Cardiac septum (tissue), 1 donor: ENCODE results near the gene ZNF804B. TPM values are rescaled to one million over a fixed set of nuclear protein-coding genes. Genes with fewer than 3 reads are reported as not detected.
"Not testable (repeated sequence)": the region's sequence is repeated elsewhere in the genome, so short reads cannot be mapped to it uniquely, and the experiment has no call there.

ENCODE experiments used
- DNase-seq: peaks from one replicate; pipeline ENCODE4 v3.0.0-alpha.2; 2020; ENCODE audit warnings: low spot score
- intact Hi-C: fragments of 100-400 bp; cut with DNase I; formaldehyde crosslinking; loops from one replicate; pipeline ENCODE4 v1.14.0; 2022
- total RNA-seq: library from RNA; stranded (reverse); fragmentation: NEBNext Ultra II Directional; extraction: Animal tissue kit (Norgen Biotek cat#: 25700); gene quantifications from one replicate; pipeline ENCODE4 v1.2.1, GENCODE V29; 2021
- donor health status: DM: no; HTN: no; CAD: no.

The ZNF804B gene
- total RNA-seq, 1 donor from 2014 or later: 0.05 TPM

DNA sequence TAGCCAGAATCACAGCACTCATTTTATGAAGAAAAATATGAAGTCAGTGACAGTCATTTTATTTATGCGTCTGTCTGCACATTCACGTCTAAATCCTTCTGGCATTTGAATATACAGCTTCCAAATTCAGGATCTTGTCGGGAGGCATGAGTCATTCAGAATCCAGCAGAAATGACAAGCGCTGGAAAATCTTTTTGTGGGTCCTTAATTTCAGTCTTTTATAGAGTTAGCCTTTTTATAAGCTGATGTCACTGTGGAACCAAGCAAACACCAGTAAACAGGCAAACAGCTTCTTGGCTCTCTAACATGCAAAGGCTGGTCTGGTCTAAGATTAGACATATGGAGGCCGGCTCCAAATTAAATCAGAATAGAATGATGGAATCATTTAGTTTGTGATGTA is 424.2 kb downstream of the ZNF804B start:
- intact Hi-C loops: no loop called here
- DNase-seq: no peak

DNA sequence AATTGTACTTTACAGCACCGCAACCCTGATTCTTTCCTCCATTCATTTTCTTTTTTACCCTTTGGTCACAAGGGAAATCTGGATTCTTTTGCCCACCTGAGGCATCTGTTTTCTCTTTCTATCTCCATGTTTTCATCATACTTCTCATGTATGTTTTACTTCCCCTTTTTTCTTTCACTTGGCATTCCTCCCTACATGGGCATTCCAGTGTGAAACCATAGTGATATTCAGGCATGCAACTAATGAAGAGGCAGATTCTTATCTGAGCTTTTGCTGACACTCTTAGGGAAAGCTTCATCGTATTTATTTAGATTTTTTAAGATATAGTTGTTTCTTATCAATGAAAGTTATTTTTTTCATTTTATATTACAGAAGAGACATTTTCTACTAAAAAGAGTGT is 441.3 kb downstream of the ZNF804B start:
- intact Hi-C loops: no loop called here
- no peak for DNase-seq

DNA sequence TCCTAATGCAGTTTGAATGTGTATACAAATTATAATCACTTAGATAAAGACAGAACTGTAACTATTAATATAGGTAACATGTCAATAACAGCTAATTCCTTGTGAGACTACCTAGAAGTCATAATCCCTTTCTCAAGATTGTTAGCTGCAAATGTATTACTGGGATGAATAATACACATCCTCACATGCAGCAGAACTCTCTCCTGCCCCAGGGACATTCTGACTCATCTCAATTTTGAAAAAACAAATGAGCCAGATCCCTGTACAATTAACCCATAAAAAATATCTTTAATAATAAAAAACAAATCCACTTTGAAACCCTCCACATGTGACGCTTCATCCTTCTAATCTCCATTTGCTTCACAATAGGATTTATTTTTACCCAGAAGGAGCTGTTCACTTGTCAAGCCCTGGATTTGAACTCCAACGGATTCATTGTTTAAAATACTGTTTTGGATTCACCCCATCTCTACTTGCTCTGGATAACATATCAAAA is 464.4 kb downstream of the ZNF804B start:
- intact Hi-C loops: no loop called here
- no peak for DNase-seq

DNA sequence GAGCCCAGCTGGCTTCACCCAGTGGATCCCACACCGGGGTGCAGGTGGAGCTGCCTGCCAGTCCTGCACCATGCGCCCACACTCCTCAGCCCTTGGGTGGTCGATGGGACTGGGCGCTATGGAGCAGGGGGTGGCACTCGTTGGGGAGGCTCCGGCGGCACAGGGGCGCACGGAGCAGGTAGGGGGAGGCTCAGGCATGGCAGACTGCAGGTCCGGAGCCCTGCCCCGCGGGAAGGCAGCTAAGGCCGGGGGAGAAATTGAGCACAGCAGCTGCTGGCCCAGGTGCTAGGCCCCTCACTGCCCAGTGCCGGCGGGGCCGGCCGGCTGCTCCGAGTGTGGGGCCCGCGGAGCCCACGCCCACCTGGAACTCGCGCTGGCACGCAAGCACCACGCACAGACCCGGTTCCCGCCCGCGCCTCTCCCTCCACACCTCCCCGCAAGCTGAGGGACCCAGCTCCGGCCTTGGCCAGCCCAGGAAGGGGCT is 469.2 kb downstream of the ZNF804B start:
- intact Hi-C loops, DNase-seq: not testable (repeated sequence)

DNA sequence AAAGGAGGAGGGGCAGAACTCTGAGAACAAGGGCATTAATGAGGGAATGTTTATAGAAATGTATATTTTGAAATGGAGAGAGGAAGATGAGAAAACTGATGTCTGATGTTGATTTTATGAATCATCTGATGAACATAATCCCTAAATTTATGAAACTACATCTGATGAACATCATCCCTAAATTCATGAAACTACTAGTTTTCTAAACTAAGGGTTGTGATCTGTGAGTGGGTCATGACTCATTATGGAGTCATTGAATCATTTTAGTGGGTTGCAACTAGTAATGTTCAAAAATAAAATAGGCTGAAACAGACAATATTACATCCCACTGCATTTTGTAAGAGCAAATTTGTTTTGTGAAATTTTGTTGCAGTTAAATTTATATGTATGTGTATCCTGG is 478.7 kb downstream of the ZNF804B start:
- intact Hi-C loops: no loop called here
- DNase-seq: no peak

DNA sequence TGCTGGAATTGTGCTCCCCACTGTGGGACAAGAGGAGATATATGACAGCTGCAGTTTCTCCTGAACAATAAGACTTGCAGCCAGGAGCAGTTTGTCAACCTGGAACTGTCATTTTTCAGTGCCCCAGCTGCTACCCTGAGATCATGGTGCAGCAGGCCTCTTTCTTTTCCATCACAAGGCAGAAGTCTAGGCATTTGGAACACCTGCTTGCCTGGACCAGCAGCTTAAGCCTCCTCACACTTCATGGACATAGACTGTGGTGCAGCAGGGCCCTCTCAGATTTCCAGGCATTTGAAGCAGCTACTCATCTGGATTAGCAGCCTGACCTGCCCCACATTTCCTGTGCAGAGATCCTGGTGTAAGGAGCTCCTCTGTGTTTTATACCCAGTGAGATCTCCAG is 486.7 kb downstream of the ZNF804B start:
- no peak for DNase-seq
- intact Hi-C loops: no loop called here

DNA sequence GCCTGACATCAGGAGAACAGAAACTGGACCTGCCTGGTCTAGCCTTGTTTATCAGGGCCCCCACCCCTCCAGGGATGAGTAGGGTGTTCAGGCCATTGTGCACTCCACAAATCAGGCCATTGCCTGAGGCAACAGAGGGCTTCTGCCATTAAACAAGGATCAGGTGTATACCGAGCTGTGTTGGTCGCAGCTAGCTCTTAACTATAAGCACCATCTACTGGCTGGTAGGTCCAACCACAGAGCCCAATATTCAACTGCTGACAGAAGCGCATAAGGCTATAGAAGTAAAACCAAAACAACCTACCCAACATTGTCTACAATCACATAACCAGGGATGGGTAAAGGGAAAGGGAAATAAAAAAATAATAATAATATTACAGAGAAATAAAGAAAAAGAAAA is 487.7 kb downstream of the ZNF804B start:
- intact Hi-C loops: no loop called here
- no peak for DNase-seq

DNA sequence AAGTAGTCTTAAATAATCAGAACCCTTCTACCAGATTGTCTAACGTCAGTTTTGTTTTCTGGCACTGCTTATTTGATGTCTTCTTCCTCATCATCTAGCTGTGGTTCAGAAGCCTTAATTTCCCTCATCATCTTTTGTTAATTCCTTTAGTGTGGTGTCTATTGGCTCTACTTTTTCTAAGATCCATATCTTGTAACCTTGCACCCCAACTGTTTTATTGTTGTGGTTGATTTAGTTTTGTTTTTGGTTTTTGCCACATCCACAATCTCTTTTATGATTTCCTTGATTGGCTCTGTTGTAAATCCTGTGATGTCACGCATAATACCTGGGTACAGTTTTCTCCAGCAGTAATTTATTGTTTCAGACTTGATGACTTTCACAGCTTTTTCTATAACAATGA is 499.6 kb downstream of the ZNF804B start:
- no peak for DNase-seq
- intact Hi-C loops: no loop called here

DNA sequence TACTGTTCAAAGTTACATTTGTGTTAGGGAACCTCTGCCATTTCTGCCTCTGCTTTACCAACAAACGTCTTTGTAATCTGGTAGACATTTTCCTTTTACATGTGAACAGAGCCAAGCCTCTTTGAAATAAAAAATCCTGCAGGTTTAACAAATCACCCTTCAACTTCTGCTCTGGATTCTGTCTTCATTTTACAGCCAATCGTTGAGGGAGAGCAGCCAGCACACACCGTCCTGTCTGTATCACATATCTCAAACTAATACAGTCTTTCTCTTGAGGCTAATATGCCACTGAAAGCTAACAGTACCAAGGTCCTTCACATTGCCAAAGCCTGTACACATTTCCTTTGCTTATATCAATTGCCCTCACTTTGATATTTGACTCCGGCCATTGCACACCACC is 504.6 kb downstream of the ZNF804B start:
- intact Hi-C loops: no loop called here
- DNase-seq: no peak

DNA sequence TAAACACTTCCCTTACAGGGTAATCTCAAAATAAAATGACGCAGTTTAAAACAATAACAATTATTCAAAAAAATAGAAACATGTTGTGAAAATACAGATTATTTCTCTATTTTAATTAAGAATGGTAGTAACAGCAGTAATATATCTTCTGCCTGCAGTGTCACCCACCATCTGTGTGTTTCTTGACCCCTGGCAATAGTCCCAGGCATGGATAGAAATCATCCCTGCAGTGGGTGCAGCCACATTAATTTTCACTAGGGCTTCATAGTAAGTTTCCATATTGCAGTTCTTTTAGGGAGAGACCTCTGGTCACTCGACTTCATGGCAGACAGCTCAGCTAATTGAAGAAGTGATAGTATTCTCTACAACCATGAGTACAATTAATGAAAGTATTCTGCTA is 506.1 kb downstream of the ZNF804B start:
- intact Hi-C loops: no loop called here

DNA sequence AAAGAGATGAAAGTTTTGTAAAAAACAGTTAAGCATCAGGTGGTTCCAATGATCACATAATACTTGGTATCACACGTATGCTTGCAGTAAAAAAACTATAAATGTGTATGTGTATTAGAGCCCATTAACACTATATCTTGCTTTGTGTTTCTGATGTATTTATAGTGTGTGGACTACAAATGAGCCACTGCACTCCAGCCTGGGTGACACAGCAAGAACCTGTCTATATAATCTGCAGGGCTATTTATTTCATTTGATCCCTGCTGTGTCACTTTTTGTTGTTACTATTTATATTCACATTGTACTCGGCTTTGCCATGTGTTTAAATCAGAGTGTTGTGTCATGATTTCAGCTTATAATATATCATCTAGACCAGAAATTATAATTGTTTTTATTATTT is 523.8 kb downstream of the ZNF804B start:
- DNase-seq: no peak
- intact Hi-C loops: no loop called here

More for the DNA sequence above, 506.1 kb downstream of the ZNF804B start:
- no peak for DNase-seq

DNA sequence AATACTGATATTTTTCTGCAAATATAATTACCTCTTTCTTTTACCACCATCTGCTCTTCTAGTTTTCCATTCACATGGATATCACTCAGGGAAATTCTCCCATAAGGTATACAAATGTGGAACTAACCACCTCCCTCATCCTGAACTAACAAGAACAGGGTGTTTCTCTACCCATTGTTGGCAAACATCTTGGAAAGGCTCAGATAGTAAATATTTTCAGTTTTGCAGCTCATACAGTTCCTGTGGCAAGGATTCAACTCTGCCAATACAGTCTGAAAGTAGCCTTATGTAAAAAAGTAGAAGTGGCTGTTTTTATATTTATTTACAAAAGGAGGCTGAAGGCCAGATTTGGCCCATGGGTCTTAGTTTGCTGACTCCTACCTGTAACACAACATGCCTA is 549.0 kb downstream of the ZNF804B start:
- intact Hi-C loops: no loop called here
- DNase-seq: no peak

DNA sequence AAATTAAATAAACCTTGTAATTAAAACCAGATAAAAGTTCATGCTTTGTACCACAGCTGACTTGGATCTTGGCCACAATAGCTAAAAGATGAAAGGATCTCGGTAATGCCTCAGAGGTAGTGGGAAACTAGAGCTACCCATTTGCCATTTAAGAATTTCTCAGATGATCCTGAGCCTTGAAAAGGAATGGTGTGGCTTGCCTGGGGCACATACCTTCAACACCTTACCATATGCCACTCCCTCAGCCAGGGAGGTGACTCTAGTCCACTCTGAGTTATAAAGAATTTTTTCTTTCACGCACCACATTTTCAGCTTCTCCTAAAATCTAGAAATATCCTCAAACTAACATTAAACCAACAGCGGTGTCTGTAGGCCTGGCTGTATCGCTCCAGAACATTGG is 552.4 kb downstream of the ZNF804B start:
- intact Hi-C loops: no loop called here
- DNase-seq: no peak

DNA sequence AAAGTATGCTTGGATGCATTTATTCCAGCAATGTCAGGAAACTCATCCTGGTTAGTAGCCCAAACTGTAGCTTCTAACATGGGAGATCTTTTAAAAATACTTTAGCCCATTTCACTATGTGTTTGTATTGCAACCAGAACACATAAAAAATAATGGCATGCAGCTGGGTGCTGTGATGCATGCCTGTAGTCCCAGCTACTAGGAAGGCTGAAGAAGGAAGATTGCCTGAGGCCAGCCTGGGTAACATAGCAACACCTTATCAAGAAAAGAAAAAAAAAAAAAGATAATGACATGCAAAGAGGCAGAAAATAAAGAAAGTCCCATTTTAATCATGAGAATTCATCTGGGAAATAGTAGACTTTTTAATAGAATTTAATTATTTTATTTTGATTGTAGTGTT is 553.1 kb downstream of the ZNF804B start:
- intact Hi-C loops: no loop called here
- DNase-seq: no peak

DNA sequence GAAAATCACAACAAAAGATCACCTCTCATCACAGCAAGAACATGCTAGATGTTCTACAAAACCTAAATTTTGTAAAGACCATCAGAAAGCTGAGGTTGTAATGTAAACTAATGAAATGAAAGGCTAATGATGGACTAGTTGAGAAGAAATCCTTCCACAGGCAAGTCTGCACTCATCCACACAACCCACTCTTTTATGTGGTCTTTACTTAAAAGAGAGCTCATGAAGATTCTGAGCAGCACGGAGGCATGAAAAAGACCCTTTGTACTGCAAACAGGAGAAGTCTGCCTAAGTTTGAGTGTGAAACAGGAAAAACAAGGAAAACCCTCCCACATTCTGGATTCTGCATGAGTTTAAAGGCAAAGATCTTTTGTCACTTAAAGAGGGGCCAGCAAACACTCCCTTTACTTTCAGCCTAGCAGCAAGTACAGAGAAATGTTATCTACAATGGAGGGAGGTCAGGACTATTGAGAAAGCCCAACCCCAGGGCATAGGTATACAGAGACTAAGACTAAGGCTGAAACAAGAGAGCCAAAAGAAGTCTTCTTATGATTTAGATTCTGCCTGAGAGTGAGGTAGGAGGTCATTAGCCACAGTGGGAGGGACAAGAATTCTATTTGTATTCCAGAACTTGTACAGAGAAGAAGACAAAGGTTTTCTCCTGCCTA is 557.2 kb downstream of the ZNF804B start:
- intact Hi-C loops: no loop called here

DNA sequence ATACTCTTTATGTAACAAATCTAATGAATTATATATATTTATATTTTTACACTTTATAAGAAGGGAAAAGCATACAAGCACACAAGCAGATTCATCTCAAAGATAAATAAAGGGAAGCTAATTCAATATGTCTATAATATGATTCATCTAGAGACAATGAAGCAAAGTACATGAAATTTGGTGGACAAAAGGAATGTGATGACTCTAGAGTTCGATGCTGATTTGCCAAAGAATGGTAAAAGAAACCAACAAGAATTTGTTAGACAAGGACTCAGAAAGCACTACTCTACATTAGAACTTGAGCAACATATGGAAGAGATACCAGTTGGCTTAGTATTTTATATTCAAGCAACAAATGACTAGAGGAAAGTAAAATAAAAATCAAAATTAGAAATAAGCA is 572.5 kb downstream of the ZNF804B start:
- intact Hi-C loops: no loop called here
- no peak for DNase-seq

More for the DNA sequence above, 557.2 kb downstream of the ZNF804B start:
- no peak for DNase-seq

DNA sequence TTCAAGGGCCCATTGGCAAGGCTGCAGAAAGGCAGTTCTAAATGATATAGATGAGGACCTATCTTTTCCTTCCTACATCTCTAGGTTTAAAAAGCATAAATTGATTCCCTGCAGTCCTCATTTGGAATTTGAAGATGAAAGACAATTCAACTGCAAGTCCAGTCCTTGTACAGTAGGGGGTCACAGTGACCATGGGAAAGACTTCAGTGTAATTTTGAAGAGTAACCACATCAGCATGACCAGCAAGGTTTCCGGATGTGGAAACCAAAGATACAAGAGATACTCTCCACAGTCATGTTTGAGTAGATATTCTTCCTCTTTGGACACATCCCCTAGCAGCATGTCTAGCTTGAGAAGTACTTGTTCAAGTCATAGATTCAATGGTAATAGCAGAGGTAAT is 575.3 kb downstream of the ZNF804B start:
- intact Hi-C loops: no loop called here
- no peak for DNase-seq

DNA sequence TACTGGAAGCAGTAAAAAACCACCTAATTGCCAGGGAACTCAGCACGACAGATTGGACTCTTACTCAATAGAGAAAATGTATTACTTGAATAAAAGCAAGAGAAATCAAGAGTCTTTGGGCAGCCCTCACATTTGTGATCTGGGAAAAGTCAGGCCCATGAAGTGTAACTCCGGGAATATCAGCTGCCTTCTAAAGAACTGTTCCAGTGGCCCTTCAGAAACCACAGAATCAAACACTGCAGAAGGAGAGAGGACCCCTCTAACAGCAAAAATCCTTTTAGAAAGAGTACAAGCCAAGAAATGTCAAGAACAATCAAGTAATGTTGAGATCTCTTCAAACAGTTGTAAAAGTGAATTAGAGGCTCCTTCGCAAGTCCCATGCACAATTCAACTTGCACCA is 576.0 kb downstream of the ZNF804B start:
- DNase-seq: no peak
- intact Hi-C loops: no loop called here

DNA sequence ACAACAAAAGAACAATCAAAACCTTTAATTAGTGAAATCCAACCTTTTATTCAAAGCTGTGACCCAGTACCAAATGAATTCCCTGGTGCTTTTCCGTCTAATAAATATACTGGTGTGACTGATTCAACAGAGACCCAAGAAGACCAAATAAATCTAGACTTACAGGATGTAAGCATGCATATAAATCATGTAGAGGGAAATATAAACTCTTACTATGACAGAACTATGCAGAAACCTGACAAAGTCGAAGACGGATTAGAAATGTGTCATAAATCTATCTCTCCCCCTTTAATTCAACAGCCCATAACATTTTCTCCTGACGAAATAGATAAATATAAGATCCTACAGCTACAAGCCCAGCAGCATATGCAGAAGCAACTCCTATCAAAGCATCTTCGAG is 576.6 kb downstream of the ZNF804B start:
- intact Hi-C loops: no loop called here
- DNase-seq: no peak

DNA sequence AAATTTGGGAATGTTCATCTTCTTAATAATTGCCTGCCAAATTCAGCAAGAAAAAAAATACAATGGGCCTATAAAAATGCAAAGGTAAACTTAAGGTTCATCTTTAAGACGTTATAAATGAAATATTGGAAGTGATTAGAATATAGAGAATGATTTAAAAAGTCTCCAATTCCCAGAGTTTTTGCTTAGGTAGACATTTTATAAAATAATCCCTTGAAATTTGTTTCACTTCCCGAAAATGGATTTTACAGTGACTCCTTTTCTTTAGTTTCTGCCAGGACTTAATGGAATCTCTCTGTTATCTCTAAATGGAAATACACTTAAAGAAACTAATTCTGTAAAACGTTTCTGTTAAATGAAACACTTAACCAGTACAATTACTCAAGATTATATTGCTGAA is 580.2 kb downstream of the ZNF804B start:
- DNase-seq: no peak
- intact Hi-C loops: no loop called here

DNA sequence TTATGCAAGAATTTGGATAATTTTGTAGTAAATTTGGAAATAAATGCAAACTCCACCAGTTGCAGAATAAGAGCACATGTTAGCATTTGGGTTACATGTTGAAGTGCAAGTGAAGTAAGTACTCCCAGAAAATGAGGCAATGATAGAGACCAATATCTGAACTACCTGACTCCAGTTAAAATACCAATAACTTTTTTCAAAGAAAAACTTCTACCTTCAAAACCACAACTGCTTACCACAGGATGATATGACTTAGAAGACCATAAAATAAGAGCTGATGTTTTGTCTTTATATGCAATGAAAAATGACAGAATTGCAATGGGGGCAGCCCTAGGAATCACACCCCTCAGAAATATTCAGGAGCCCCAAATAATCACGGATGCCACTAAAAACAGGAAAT is 597.6 kb downstream of the ZNF804B start:
- intact Hi-C loops: no loop called here

DNA sequence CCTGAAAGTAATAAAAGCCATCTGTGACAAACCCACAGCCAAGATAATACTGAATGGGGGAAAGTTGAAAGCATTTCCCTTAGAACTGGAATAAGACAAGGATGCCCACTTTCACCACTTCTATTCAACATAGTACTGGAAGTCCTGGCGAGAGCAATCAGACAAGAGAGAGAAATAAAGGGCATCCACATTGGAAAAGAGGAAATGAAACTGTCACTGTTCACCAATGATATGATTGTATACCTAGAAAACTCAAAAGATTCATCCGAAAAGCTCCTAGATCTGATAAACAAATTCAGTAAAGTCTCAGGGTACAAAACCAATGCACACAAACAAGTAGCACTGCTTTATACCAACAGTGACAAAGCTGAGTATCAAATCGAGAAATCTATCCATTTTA is 617.7 kb downstream of the ZNF804B start:
- intact Hi-C loops: no loop called here
- DNase-seq: no peak

More for the DNA sequence above, 597.6 kb downstream of the ZNF804B start:
- DNase-seq: no peak
